ENCODE results near the gene CRPPA.

Gene CRPPA

DNA sequence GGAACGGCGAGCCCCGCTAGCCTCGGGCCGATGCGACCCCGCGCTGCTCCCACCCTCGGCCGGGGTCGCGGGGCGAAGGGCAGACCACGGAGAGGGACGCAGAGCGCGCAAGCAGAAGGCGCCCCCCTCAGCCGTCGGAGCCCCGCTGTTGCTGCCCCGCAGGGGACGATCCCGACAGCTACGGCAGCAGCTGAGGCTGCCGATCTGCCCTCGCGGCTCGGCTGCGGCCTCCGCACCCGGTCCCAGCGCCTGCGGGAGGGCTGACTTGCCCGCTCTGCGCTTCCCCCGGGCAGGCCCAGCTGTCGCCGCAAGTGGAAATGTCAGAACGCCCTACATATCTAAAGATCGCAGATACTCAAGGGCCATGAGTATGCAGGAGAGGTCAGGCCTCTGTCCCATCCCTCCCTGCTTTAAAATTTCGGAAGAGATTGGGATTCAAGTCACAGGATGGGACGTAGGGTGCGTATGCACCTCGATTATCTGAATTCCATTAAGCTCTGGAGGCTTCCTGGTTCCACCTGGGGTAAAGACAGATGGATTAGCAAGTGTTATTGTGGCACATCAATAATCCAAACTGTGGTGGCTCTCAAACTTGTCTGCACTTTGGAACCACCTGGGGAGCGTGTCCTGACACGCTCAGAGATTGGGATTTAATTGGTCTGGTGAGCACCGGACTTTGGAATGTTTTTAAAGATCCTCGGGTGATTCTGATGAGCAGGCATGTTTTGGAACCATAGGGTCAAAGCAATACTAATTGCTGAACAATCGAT, at the start of gene CRPPA:
TSS of gene CRPPA (minus strand) at position 206 of the 770 bp plus-strand sequence. CDS start 216 bp downstream, outside the sequence.
- POLR2A ChIA-PET: interaction anchor here (0.6 to 2.4 kb wide), 10 partner anchors 10 to 343 kb away, joined by 3 to 15 read pairs (median 3); partner anchors contain the start of genes ANKMY2, BZW2 and SOSTDC1
- TF ChIP-seq ZBTB8A (tag by site-specific recombination; IDR thresholded peaks at IDR 0.05) (peak; percentile 39), KLF10 (tag by site-specific recombination; IDR thresholded peaks at IDR 0.05) (no peak), ZBTB20 (tag by site-specific recombination; IDR thresholded peaks at IDR 0.05) (peak; percentile 9; the same call in 1 of the 2 replicates), ZFP69B (tag by site-specific recombination; IDR thresholded peaks at IDR 0.05) (no peak), ZNF23 (tag by site-specific recombination; IDR thresholded peaks at IDR 0.05; ENCODE audit: borderline replicate concordance) (no peak), GLIS1 (tag by site-specific recombination; IDR thresholded peaks at IDR 0.05) (no peak), ZNF777 (tag by site-specific recombination; IDR thresholded peaks at IDR 0.05; ENCODE audit: borderline replicate concordance) (0 out of 2 replicates have a peak, but pooled peaks have one; percentile 16), ZNF843 (tag by site-specific recombination; IDR thresholded peaks at IDR 0.05) (no peak), ZEB2 (tag by site-specific recombination; IDR thresholded peaks at IDR 0.05) (peak; percentile 36; the same call in 1 of the 2 replicates), ZNF335 (tag by site-specific recombination; conservative IDR thresholded peaks at IDR 0.05) (peak; percentile 26; the same call in 1 of the 2 replicates), ZNF629 (tag by site-specific recombination; IDR thresholded peaks at IDR 0.05) (0 out of 2 replicates have a peak, but pooled peaks have one; percentile 12), ZFP3 (tag by site-specific recombination; IDR thresholded peaks at IDR 0.05; ENCODE audit: low read depth) (no peak), YY2 (tag by site-specific recombination; IDR thresholded peaks at IDR 0.05) (no peak), ZNF600 (tag by site-specific recombination; IDR thresholded peaks at IDR 0.05) (0 out of 2 replicates have a peak, but pooled peaks have one; percentile 21), ZBTB17 (tag by site-specific recombination; IDR thresholded peaks at IDR 0.05) (peak; percentile 75), ZNF184 (tag by site-specific recombination; IDR thresholded peaks at IDR 0.05) (no peak), REPIN1 (tag by site-specific recombination; IDR thresholded peaks at IDR 0.05; ENCODE audit: low read depth) (no peak), ZNF366 (tag by site-specific recombination; conservative IDR thresholded peaks at IDR 0.05) (no peak; the same call in 1 of the 2 replicates), GLIS2 (tag by site-specific recombination; IDR thresholded peaks at IDR 0.05) (no peak; the same call in 1 of the 2 replicates)
- TF ChIP-seq, protein P1, sequence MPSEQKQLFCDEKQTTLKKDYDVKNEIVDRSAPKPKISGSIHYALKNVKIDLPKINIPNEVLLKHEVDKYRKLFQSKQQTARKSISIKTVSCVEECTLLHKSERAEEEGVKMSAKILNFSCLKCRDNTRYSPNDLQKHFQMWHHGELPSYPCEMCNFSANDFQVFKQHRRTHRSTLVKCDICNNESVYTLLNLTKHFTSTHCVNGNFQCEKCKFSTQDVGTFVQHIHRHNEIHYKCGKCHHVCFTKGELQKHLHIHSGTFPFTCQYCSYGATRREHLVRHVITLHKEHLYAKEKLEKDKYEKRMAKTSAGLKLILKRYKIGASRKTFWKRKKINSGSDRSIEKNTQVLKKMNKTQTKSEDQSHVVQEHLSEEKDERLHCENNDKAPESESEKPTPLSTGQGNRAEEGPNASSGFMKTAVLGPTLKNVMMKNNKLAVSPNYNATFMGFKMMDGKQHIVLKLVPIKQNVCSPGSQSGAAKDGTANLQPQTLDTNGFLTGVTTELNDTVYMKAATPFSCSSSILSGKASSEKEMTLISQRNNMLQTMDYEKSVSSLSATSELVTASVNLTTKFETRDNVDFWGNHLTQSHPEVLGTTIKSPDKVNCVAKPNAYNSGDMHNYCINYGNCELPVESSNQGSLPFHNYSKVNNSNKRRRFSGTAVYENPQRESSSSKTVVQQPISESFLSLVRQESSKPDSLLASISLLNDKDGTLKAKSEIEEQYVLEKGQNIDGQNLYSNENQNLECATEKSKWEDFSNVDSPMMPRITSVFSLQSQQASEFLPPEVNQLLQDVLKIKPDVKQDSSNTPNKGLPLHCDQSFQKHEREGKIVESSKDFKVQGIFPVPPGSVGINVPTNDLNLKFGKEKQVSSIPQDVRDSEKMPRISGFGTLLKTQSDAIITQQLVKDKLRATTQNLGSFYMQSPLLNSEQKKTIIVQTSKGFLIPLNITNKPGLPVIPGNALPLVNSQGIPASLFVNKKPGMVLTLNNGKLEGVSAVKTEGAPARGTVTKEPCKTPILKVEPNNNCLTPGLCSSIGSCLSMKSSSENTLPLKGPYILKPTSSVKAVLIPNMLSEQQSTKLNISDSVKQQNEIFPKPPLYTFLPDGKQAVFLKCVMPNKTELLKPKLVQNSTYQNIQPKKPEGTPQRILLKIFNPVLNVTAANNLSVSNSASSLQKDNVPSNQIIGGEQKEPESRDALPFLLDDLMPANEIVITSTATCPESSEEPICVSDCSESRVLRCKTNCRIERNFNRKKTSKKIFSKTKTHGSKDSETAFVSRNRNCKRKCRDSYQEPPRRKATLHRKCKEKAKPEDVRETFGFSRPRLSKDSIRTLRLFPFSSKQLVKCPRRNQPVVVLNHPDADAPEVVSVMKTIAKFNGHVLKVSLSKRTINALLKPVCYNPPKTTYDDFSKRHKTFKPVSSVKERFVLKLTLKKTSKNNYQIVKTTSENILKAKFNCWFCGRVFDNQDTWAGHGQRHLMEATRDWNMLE (tag by site-specific recombination; conservative IDR thresholded peaks at IDR 0.05; ENCODE audit: low read depth): no peak
- TF ChIP-seq, protein P2, sequence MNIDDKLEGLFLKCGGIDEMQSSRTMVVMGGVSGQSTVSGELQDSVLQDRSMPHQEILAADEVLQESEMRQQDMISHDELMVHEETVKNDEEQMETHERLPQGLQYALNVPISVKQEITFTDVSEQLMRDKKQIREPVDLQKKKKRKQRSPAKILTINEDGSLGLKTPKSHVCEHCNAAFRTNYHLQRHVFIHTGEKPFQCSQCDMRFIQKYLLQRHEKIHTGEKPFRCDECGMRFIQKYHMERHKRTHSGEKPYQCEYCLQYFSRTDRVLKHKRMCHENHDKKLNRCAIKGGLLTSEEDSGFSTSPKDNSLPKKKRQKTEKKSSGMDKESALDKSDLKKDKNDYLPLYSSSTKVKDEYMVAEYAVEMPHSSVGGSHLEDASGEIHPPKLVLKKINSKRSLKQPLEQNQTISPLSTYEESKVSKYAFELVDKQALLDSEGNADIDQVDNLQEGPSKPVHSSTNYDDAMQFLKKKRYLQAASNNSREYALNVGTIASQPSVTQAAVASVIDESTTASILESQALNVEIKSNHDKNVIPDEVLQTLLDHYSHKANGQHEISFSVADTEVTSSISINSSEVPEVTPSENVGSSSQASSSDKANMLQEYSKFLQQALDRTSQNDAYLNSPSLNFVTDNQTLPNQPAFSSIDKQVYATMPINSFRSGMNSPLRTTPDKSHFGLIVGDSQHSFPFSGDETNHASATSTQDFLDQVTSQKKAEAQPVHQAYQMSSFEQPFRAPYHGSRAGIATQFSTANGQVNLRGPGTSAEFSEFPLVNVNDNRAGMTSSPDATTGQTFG (tag by site-specific recombination; IDR thresholded peaks at IDR 0.05; ENCODE audit: borderline replicate concordance): no peak
- TF ChIP-seq, protein P3, sequence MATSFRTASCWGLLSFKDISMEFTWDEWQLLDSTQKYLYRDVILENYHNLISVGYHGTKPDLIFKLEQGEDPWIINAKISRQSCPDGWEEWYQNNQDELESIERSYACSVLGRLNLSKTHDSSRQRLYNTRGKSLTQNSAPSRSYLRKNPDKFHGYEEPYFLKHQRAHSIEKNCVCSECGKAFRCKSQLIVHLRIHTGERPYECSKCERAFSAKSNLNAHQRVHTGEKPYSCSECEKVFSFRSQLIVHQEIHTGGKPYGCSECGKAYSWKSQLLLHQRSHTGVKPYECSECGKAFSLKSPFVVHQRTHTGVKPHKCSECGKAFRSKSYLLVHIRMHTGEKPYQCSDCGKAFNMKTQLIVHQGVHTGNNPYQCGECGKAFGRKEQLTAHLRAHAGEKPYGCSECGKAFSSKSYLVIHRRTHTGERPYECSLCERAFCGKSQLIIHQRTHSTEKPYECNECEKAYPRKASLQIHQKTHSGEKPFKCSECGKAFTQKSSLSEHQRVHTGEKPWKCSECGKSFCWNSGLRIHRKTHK (tag by site-specific recombination; IDR thresholded peaks at IDR 0.05): no peak
- TF ChIP-seq, protein P4, sequence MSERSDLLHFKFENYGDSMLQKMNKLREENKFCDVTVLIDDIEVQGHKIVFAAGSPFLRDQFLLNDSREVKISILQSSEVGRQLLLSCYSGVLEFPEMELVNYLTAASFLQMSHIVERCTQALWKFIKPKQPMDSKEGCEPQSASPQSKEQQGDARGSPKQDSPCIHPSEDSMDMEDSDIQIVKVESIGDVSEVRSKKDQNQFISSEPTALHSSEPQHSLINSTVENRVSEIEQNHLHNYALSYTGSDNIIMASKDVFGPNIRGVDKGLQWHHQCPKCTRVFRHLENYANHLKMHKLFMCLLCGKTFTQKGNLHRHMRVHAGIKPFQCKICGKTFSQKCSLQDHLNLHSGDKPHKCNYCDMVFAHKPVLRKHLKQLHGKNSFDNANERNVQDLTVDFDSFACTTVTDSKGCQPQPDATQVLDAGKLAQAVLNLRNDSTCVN (tag by site-specific recombination; optimal IDR thresholded peaks at IDR 0.05): peak; percentile 9
- TF ChIP-seq, protein P5, sequence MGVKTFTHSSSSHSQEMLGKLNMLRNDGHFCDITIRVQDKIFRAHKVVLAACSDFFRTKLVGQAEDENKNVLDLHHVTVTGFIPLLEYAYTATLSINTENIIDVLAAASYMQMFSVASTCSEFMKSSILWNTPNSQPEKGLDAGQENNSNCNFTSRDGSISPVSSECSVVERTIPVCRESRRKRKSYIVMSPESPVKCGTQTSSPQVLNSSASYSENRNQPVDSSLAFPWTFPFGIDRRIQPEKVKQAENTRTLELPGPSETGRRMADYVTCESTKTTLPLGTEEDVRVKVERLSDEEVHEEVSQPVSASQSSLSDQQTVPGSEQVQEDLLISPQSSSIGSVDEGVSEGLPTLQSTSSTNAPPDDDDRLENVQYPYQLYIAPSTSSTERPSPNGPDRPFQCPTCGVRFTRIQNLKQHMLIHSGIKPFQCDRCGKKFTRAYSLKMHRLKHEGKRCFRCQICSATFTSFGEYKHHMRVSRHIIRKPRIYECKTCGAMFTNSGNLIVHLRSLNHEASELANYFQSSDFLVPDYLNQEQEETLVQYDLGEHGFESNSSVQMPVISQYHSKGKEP (tag by site-specific recombination; IDR thresholded peaks at IDR 0.05): no peak

More for the DNA sequence above, at the start of gene CRPPA:
- CTCF ChIA-PET: interaction anchor here (0.6 to 1.9 kb wide), 3 partner anchors 15 to 818 kb away, joined by 4 to 6 read pairs (median 5); no protein-coding TSS in a partner anchor
- peak within 1 kb of the TSS; percentile 55 for H3K4me3 ChIP-seq (ENCODE audit: low read depth, low read length)
- no peaks in the 10 kb centered on the region for H3K4me1 ChIP-seq (ENCODE audit: control insufficient read depth, insufficient read depth, low read length)
- no peaks in the 10 kb centered on the region for H3K9me3 ChIP-seq (ENCODE audit: control insufficient read depth, insufficient read depth, low read depth, low read length)
- peak within 1 kb of the TSS; percentile 86 for H3K27ac ChIP-seq (ENCODE audit: extremely low read depth, low read depth, low read length)
- no peaks in the 10 kb centered on the region for H3K36me3 ChIP-seq (ENCODE audit: control insufficient read depth in 2 of 2, insufficient read depth in 1 of 2, low read length in 2 of 2)

Measured in HEK293 (cell line).